HTR-8/SVneo (cell line): Measurements from ENCODE around the gene MAGI1.

Experiments
- DNase-seq: peaks from one replicate; pipeline ENCODE4 v3.0.0; 2011; ENCODE audit warnings: low spot score, mixed read lengths; ENCODE audit not compliant: insufficient read length
- FAIRE-seq: peaks from 2 replicates; lab custom pipeline; 2011; peaks lifted over from hg19 to GRCh38; lab: Jason Lieb, UNC

Gene MAGI1

GRCh38 chr3:65593780-65594752 is 444.7 kb downstream of the MAGI1 start:
- DNase-seq (no peak), FAIRE-seq (no peak)

DNA sequence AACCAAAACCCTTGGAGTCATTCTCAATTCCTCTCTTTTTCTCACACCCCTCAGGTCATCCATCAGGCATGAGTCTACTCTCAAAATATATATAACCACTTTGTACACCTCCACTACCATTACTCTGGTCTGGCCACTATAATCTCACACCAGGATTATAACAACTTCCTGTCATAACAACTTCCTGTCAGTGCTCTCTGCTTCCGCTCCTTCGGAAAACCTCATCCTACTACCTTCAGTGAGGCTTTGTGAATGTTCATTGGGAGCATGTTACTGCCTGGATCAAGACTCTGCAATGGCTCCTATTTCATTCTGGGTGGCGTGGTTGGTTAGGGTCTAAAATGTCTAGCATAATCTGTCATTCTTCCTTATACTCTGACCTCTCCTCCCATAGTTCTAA is 447.4 kb downstream of the MAGI1 start:
- no peak for FAIRE-seq
- DNase-seq = no peak

DNA sequence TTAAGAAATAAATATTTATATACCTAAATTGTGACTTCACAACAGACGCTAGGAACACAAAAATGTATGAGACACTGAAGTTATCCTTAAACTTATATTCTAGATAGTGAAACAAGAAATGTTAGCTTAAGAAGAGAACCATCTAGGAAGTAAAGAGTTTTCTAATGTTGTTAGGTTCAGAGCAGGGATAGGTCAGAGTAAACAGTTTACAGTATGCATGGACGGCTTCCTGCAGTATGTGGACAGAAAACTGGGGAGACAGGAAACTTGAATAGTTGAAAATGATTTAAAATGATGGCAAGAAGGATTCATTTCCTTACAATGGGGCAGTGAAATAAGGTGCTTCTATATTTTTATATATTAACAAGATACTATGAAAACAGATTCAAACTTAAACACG is 449.8 kb downstream of the MAGI1 start:
- no peak for FAIRE-seq
- no peak for DNase-seq

DNA sequence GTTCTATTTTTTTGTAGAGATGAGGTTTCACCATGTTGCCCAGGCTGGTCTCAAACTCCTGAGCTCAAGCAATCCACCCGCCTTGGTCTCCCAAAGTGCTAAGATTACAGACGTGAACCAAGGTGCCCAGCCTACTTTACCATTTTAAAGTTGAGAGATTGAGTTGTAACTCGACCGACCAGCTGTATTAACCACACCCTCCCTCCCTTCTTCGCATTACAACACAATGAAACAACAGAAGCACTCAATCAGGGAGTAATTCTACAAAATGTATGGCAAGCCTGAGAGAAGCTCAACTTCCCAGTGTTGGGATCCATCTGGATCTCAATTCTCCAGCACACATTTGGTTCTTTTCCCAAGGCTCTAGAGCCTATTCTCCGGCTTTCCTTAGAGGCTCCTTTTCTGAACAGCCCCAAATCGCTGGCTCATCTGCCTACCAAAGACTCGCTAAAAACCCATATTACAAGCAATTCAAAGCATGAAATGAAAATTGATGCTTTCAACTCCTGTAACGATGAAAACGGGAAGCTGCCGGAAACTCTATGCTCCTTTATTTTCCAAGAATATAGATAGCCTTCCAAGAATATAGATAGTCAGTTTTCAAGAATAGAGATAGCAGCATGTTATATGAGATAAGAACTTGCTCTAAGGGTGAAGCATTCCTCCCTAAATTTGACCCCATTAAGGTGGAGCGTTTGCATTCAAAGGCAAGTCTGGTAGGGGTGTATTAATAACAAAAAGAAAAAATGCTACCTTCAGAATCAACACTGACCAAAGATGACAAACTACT is 450.9 kb downstream of the MAGI1 start:
- DNase-seq (no peak), FAIRE-seq (no peak)

- DNase-seq (no peak), FAIRE-seq (no peak)
Measured at GRCh38 chr3:65584913-65585312, 453.8 kb downstream of the MAGI1 start.

- no peak for FAIRE-seq
Measured at GRCh38 chr3:65584002-65584401, 454.7 kb downstream of the MAGI1 start.

GRCh38 chr3:65583188-65583587 is 455.5 kb downstream of the MAGI1 start:
- DNase-seq (no peak), FAIRE-seq (no peak)

More at GRCh38 chr3:65584002-65584401, 454.7 kb downstream of the MAGI1 start:
- DNase-seq = no peak

- DNase-seq = no peak
- no peak for FAIRE-seq
Measured at GRCh38 chr3:65582012-65582717, 456.6 kb downstream of the MAGI1 start.

- FAIRE-seq = no peak
- no peak for DNase-seq
Measured at GRCh38 chr3:65581313-65581712, 457.4 kb downstream of the MAGI1 start.

GRCh38 chr3:65578861-65579260 is 459.9 kb downstream of the MAGI1 start:
- DNase-seq (no peak), FAIRE-seq (no peak)

- DNase-seq (no peak), FAIRE-seq (no peak)
Measured at GRCh38 chr3:65577843-65578430, 460.8 kb downstream of the MAGI1 start.

- DNase-seq (no peak), FAIRE-seq (no peak)
Measured at GRCh38 chr3:65576966-65577365, 461.8 kb downstream of the MAGI1 start.

DNA sequence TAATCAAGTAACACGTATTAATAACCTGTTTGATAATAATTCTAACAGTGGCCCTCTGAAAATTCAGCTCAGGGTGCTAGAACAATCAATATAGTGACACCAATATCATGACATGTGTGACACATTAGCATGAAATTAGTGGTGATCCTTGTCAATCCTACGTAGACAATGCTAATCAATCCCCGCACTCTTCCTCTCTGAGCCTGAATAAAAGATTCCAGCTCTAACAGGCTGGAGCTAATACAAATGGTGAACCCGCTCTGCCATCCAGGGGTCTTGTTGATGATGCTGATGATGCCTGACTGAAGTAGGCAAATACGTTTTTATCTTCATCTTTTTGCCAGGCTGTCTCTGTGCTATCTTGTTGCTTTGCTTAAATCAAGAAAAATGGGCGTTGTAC is 462.5 kb downstream of the MAGI1 start:
- FAIRE-seq (no peak), DNase-seq (no peak)

GRCh38 chr3:65575376-65575840 is 463.3 kb downstream of the MAGI1 start:
- FAIRE-seq (no peak), DNase-seq (no peak)

DNA sequence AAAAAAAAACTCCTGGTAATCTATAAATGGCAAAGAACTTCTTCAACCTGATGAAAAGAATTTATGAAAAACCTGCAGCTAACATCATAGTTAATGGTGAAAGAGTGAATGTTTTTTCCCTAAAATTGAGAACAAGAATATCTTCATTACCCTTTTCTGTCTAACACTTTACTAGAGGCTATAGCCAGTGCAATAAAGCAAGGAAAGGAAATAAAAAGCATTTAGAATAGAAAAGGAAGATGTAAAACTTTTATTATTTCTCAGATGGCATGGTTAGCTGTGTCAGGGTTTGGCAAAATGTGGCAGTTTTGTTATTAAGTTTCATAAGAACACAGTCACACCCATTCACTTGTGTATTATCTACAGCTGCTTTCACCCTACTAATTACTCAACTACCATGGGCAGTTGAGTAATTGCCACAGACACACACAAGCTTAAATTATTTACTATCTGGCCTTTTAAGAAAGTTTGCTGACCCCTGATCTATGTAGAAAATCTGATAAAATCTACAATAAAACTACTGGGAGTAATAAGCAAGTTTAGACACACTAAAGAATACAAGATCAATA is 465.1 kb downstream of the MAGI1 start:
- DNase-seq (no peak), FAIRE-seq (no peak)

GRCh38 chr3:65572175-65572777 is 466.4 kb downstream of the MAGI1 start:
- FAIRE-seq (no peak), DNase-seq (no peak)

DNA sequence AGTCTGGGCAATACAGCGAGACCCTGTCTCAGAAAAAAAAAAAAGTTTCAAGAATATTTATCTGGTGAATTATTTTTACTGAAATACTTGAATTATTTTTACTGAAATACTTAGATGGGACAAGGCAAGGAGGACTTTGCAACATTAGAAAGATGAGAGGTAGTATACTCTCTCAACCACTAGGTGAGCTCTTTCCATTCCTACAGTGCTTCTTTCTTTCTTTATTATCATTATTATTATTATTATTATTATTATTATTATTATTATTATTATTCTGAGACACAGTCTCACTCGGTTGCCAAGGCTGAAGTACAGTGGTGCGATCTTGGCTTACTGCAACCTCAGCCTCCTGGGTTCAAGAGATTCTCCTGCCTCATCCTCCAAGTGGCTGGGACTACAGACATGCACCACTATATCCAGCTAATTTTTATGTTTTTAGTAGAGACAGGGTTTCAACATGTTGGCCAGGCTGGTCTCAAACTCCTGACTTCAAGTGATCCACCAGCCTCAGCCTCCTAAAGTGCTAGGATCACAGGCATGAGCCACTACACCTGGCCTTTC is 468.8 kb downstream of the MAGI1 start:
- DNase-seq = no peak
- FAIRE-seq = no peak

- DNase-seq (no peak), FAIRE-seq (no peak)
Measured at GRCh38 chr3:65569129-65569528, 469.6 kb downstream of the MAGI1 start.

- FAIRE-seq (no peak), DNase-seq (no peak)
Measured at GRCh38 chr3:65568497-65568896, 470.2 kb downstream of the MAGI1 start.
